ENCODE data around the gene LRP3.
A peak's percentile ranks its signal among the peaks of the same experiment; 100 is the strongest.

LRP3 gene

GRCh38 chr19:33192010-33192409, 2.1 kb upstream of the LRP3 start:
- peak; percentile 22 for TF ChIP-seq CTCF (IDR thresholded peaks at IDR 0.05; ENCODE audit: insufficient read depth, low read depth, low read length, missing control alignments)
- DNase-seq (ENCODE audit: low read depth), result no peak
- H3K4me3 ChIP-seq (ENCODE audit: low read depth, low read length), result no peak overlapping the region

GRCh38 chr19:33193269-33193864, 763 bp upstream of the LRP3 start:
- no peak for TF ChIP-seq CTCF (IDR thresholded peaks at IDR 0.05; ENCODE audit: insufficient read depth, low read depth, low read length, missing control alignments)
- H3K4me3 ChIP-seq (ENCODE audit: low read depth, low read length), result no peak overlapping the region
- no peak for DNase-seq (ENCODE audit: low read depth)

GRCh38 chr19:33194532-33194885, 379 bp downstream of the LRP3 start:
- no peak for DNase-seq (ENCODE audit: low read depth)
- H3K4me3 ChIP-seq (ENCODE audit: low read depth, low read length), result no peak overlapping the region
- no peak for TF ChIP-seq CTCF (IDR thresholded peaks at IDR 0.05; ENCODE audit: insufficient read depth, low read depth, low read length, missing control alignments)

GRCh38 chr19:33194886-33195644, 935 bp downstream of the LRP3 start:
- no peak for DNase-seq (ENCODE audit: low read depth)
- TF ChIP-seq CTCF (IDR thresholded peaks at IDR 0.05; ENCODE audit: insufficient read depth, low read depth, low read length, missing control alignments), result no peak
- no peak overlapping the region for H3K4me3 ChIP-seq (ENCODE audit: low read depth, low read length)

GRCh38 chr19:33195645-33196347, 1.7 kb downstream of the LRP3 start:
- DNase-seq (ENCODE audit: low read depth), result no peak
- TF ChIP-seq CTCF (IDR thresholded peaks at IDR 0.05; ENCODE audit: insufficient read depth, low read depth, low read length, missing control alignments), result no peak
- no peak overlapping the region for H3K4me3 ChIP-seq (ENCODE audit: low read depth, low read length)

- DNase-seq (ENCODE audit: low read depth), result no peak
- H3K4me3 ChIP-seq (ENCODE audit: low read depth, low read length), result no peak overlapping the region
- TF ChIP-seq CTCF (IDR thresholded peaks at IDR 0.05; ENCODE audit: insufficient read depth, low read depth, low read length, missing control alignments), result no peak
These were observed 2.5 kb downstream of the LRP3 start for GRCh38 chr19:33196446-33197193.
